ENCODE results near the gene DDAH2.

The DDAH2 gene

GRCh38 chr6:31730631-31731086 is 1.6 kb upstream of the DDAH2 start:
- no peak for FAIRE-seq

- FAIRE-seq: peak; percentile 8
Measured at GRCh38 chr6:31729979-31730630, 1.0 kb upstream of the DDAH2 start.

GRCh38 chr6:31729515-31729978 is 448 bp upstream of the DDAH2 start:
- FAIRE-seq: peak; percentile 37

DNA sequence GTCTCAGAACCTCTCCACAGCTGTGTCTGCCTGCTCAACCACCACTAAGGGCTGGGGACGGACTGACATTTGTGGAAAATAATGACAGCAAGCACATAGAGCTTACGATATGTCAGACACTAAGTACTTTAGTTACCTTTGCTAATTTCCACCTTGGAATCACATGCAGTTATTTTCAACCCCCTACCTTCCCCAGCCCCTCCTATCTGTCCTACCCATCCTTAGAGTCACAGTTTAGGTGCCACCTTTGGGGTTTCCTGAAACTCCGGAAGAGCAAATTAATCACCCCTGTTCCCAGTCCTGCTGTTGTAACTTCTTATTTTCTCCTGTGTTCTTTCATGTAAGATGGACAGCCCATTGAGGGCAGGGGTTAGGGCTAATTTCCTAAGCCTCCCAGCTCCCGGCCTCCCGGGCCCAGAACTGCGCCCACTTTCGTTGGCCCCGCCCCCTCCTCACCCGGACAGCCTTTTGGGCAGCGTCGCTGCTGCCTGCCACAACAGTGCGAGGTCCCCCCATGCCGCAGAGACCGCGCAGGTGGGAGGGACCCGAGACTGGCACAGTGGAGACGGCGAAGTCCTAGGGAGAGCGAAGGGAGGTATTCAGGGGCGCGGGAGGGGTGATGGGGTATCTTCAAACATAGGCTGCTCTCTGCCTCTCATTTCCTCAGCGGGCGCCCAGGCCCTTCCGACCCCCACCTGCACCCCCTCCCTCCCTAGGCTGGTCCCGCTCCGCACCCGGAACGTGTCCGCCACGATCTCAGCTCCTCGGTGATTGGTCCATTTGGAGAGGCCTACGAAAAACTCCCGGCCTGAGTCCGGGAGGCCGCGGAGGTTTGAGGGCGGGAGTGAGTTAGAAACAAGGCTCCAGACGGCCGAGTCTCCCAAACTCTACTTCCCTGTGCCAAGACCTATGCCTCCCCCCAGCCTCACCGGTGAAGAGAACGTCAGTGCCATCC is 1.1 kb downstream of the DDAH2 start:
- no peak for FAIRE-seq

DNA sequence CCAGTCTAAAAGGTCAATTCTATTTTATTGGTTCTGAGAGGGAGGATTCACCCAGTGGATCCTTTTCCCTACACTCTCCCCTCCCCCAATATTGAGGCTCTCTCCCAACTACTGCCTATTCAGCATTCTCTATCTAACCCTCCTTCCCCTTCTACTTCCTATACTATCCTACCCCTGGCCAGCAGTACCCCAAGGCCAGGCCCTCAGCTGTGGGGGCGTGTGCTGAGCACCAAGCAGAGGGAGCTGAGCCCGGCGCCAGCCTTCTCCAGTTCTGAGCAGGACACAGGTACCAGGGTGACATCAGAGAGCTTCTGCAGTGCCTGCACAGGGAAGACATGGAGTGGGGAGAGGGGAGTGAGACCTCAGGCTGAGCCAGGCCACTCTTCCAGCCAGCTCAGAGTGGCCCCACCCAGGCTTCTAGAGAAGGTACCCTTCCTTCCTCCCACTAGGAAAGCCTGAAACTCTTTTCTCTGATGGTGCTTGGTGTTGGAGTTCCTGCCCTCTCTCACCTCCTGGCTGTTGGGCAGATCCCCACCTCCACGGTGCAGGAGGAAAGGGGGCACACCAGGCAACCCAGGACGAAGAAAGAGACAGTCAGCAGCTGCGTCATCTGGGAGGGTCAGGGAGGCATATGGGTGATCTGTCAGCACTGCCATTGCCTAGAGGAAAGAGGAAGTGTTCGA is 1.9 kb downstream of the DDAH2 start:
- no peak for FAIRE-seq

- FAIRE-seq: no peak
Measured at GRCh38 chr6:31725502-31726350, 3.4 kb downstream of the DDAH2 start.

GRCh38 chr6:31723980-31724691 is 5.0 kb downstream of the DDAH2 start:
- no peak for FAIRE-seq

DNA sequence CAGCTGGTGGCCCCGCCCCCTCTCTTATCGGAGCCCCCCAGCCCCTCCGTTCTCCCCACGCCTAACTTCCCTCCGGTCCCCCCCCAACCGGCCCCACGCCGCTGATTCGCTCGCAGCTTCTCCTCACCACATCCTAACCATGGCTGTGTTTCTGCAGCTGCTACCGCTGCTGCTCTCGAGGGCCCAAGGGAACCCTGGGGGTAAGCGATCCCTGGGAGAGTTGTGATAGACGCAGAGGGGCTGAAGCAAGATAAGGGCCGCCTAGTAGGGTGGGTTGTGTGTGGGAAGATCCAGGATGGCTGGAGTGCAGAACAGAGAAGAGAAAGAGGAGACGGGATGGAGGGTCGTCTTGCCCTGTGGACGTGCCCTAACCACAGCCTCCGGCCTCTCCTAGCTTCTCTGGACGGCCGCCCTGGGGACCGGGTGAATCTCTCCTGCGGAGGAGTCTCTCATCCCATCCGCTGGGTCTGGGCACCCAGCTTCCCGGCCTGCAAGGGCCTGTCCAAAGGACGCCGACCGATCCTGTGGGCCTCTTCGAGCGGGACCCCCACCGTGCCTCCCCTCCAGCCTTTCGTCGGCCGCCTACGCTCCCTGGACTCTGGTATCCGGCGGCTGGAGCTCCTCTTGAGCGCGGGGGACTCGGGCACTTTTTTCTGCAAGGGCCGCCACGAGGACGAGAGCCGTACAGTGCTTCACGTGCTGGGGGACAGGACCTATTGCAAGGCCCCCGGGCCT is 5.7 kb downstream of the DDAH2 start, which contains the start of gene MPIG6B:
Gene MPIG6B (plus strand): TSS at position 129 of the 735 bp plus-strand sequence. CDS start 11 bp downstream, at position 140.
- no peak for FAIRE-seq

DNA sequence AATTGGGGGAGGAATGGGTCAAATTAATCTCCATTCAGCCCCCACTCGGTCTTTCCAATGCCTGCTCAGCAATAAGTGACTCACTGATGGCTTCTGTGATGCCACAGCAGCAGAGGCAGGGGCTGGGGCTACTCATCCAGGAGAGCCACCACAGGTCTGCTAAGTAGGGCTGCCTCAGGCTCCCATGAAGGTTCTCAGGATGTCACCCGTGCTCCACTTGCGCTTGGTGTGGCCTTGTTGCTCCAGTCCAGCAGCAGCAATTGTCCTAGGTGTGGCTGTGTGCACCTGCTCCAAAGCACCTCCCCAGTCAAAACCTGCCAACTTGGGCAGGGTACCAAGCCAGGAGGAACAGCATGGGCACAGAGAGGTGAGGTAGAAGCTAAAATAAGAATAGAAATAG is 6.9 kb downstream of the DDAH2 start:
- FAIRE-seq: no peak

DNA sequence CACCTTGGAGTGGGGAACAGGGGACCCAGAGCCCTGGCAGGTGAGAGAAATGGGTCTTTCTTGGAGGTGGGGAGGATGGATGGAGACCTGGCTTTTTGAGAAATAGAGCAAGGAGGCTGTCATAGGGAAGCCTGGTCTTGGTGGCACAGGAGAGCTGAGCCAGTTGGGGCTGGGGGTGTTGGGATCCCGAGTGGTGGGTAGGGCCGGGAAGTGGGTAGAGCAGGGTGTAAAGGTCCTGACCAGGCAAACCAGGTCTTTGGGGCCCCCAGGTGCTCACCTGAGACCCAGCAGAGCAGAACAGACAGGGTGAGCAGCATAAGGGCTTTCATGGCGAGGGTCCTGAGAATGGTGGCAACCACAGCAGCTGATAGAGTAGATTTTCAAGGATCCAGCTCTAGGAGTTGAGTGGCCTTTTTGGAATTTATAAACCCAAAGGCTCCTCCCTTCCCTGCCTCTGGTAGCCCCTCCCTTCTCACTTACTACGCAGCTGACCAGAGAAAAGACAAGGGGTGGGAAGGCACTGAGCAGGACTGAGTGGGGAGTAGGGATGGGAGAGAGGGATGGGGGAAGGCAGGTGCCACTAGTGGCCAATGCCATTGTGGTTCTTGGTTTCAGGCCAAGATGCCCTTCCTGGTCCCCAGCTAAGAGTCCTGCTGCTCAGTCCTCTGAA is 7.6 kb downstream of the DDAH2 start, which contains the start of gene LY6G6C:
Gene LY6G6C (minus strand): TSS at position 396 of the 670 bp plus-strand sequence. CDS start 67 bp downstream, at position 329.
- no peak for FAIRE-seq

GRCh38 chr6:31720196-31720770 is 8.8 kb downstream of the DDAH2 start:
- FAIRE-seq: no peak

- FAIRE-seq: no peak
Measured at GRCh38 chr6:31719001-31719400, 10.1 kb downstream of the DDAH2 start.

- no peak for FAIRE-seq
Measured at GRCh38 chr6:31718265-31718664, 10.8 kb downstream of the DDAH2 start.

DNA sequence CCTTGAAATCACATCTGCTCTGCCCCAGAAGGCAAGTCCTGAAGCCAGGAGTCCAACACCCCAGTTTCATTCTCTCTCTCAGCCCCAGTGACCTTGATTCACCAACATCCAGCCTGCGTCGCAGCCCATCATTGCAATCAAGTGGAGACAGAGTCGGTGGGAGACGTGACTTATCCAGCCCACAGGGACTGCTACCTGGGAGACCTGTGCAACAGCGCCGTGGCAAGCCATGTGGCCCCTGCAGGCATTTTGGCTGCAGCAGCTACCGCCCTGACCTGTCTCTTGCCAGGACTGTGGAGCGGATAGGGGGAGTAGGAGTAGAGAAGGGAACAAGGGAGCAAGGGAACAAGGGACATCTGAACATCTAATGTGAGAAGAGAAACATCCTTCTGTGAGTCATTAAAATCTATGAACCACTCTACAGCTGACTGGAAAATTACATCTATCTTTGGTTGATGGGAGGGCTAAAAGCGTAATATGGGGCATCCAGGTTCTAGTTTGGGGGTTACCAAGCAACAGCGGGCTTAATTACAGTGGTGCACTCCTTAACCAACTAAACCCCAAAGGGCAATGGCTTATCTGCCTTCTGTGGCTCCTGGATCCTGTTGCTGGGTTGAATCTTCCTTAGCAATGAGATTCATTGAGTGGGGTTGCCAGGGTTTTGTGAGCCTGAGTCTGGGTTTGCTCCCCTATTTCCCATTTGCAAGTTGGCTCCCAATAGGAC is 11.4 kb downstream of the DDAH2 start:
- FAIRE-seq: no peak

DNA sequence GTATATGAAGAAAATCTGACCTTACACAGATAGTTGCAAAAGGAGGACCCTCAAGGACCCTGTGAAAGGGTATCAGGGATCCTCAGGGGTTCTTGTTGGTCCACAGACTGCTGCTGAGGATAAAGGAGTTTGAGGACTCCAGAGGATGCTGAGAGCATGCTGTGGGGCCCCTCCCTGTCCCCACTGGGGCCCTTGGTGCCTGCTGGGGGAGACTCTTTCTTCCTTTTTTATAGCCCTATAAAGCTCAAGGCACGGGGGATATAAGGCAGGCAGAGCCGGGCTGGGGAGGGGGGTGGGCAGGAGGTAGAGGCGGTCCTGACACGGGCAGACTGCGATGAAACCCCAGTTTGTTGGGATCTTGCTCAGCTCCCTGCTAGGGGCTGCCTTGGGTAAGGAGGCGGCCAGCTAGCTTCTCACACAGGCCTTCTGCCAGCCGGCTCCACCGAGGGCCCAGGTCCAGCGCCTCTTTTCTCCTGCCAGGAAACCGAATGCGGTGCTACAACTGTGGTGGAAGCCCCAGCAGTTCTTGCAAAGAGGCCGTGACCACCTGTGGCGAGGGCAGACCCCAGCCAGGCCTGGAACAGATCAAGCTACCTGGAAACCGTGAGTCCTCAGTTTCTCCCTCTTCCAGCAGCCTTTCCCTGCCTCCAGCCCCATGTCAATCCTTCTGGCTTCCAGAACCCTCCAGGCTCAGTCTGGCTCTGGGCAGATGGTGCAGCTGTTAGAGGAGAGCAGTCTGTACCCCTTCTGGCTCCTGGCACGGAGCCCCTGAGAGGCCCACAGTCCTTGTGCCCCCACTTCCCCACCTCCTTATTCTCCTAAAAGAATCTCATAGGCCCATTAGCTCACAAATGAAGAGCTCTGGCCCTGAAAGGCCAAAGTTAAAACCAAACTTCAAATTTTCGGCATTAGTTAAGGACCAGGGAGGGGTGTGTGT is 13.8 kb downstream of the DDAH2 start, which contains the start of gene LY6G6D:
Gene LY6G6D (plus strand): TSS at position 327 of the 937 bp plus-strand sequence. CDS start 8 bp downstream, at position 335.
- FAIRE-seq: no peak

DNA sequence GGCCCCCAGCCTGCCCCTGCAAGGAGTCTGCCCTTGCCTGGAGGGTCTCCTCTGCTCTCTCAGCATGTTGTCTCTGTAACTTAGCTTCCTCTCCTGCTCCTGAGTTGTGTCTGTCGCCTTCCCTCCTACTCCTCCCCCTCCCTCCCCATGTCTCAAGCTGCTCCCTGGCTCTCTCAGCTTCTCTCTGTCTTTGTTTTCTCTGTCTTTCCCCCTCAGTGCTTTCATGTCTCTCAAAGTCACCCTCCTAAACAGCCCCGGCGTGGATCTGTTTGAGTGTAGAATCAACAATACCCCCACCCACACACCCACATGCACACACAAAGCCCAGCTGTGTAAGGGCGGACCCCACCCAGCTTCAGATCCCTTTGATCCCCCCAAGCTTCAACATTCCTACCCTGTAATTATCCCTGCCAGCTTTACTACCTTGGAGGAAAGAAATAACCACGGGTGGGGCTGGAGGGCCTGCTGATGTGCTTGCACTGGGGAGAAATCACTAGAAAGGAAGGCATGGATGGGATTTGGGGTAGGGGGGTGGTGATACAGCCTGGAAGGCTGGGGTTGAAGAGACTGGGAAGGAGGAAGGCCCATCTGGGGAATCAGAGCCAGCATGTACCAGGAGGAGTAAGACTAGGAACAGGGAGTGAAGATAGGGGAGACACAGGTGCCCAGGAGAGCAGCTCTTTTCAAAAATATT is 15.0 kb downstream of the DDAH2 start:
- no peak for FAIRE-seq

DNA sequence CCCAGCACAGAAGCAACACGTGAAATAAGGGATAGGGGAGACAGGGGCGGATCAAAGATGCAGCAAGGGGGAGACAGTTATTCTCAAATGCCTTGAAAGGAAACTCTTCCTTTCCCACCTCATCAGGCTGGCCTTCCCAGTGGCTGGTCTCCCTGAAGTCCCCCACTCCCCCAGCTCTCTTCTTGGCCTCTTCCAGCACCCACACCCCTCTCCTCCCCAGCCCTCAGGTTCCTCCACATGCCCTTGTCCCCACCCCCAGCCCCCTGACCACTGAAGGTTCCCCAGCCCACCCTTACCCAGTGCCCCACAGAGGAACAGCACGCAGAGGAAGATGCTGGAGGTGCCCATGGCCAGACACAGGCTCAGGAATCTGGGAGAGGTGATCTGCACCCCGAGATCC is 15.6 kb downstream of the DDAH2 start:
- no peak for FAIRE-seq
